HCT116 (cell line): ENCODE results near the gene MYO10. TPM values are rescaled to one million over a fixed set of nuclear protein-coding genes. Genes with fewer than 3 reads are reported as not detected.

Source experiments
- ATAC-seq: fragments of 200-7000 bp; cut with Tn5 transposase; 2 replicates; pipeline ENCODE4 v1.9.1; 2020; ENCODE audit warnings: mild to moderate bottlenecking, moderate library complexity
- BruUV-seq: library from RNA; stranded (reverse); fragments of 400-500 nt; replicated peaks from 2 replicates; lab custom pipeline; 2021; lab: Mats Ljungman, UMichigan
- CTCF ChIA-PET: fragments of 300-600 bp; sonication (Branson Sonifier 250); formaldehyde crosslinking; loops from one replicate; lab custom pipeline; 2021; ENCODE audit warnings: antibody characterized with exemption; lab: Charles Lee
- POLR2A ChIA-PET: fragments of 300-600, 350-600 bp; sonication (Branson Sonifier 250); formaldehyde crosslinking; loops from one replicate; lab custom pipeline; 2021; ENCODE audit warnings: antibody characterized with exemption; lab: Charles Lee
- RAD21 ChIA-PET, 2 experiments: fragments of 300-600 bp; sonication (Branson Sonifier 250); formaldehyde crosslinking; loops; one replicate each; lab custom pipeline; 2023; ENCODE audit warnings: low total read pairs in 2 of 2; ENCODE audit not compliant: uncharacterized antibody in 2 of 2, unreplicated experiment in 2 of 2, low non-redundant PET in 1 of 2; lab: Charles Lee
- DNase-seq: peaks from one replicate; pipeline ENCODE4 v3.0.0-alpha.2; 2010; ENCODE audit warnings: low read depth, low spot score
- H2AFZ ChIP-seq: fragments of 200-600 bp; shearing (Covaris generic), sonication (generic); 2 replicates; pipeline ENCODE4 v1.6.1; 2017; ENCODE audit warnings: low read depth, mixed run types, mixed read lengths, antibody characterized with exemption, low read length; ENCODE audit not compliant: poor library complexity, severe bottlenecking
- H3K27ac ChIP-seq: 2 replicates; pipeline ENCODE4 v1.5.1; 2012; ENCODE audit warnings: low read depth, low read length
- H3K27me3 ChIP-seq: fragments of 200-600 bp; sonication (generic); 2 replicates; pipeline ENCODE4 v1.6.1; 2016; ENCODE audit warnings: mixed run types, low read length, mixed read lengths; ENCODE audit not compliant: insufficient read depth
- H3K36me3 ChIP-seq, 2 experiments: fragments of 200-500 bp in 1 of 2; fragments of 200-600 bp in 1 of 2; sonication (Bioruptor generic) in 1 of 2; sonication (generic) in 1 of 2; 2 replicates each; pipeline versions ENCODE4 v1.5.1 to v1.6.1; 2014 to 2016; ENCODE audit warnings: low read length in 2 of 2, inconsistent platforms in 1 of 2, mixed read lengths in 1 of 2, mixed run types in 1 of 2; ENCODE audit not compliant: insufficient read depth in 2 of 2, control insufficient read depth in 1 of 2
- H3K4me1 ChIP-seq, 2 experiments: fragments of 200-600 bp in 1 of 2; sonication (generic) in 1 of 2; 2 replicates each; pipeline versions ENCODE4 v1.5.1 to v1.6.1; 2012 to 2017; ENCODE audit warnings: low read length in 2 of 2, inconsistent platforms in 1 of 2, mild to moderate bottlenecking in 1 of 2, mixed read lengths in 1 of 2, mixed run types in 1 of 2, moderate library complexity in 1 of 2; ENCODE audit not compliant: insufficient read depth in 2 of 2, control insufficient read depth in 1 of 2
- H3K4me2 ChIP-seq: fragments of 200-600 bp; sonication (generic); 2 replicates; pipeline ENCODE4 v1.6.1; 2017; ENCODE audit warnings: mixed run types, low read length, mixed read lengths
- H3K4me3 ChIP-seq, 2 experiments: fragments of 200-600 bp in 1 of 2; sonication (generic) in 1 of 2; replicated peaks in 1 of 2; 2 replicates each; pipeline ENCODE4 v1.5.1; 2011 to 2016; ENCODE audit warnings: low read length in 2 of 2, control low read depth in 1 of 2, low read depth in 1 of 2, mild to moderate bottlenecking in 1 of 2, mixed read lengths in 1 of 2, mixed run types in 1 of 2
- H3K79me2 ChIP-seq: fragments of 200-600 bp; sonication (generic); 2 replicates; pipeline ENCODE4 v1.6.1; 2017; ENCODE audit warnings: mild to moderate bottlenecking, mixed run types, low read length, moderate library complexity, mixed read lengths; ENCODE audit not compliant: insufficient read depth
- H3K9ac ChIP-seq: fragments of 200-600 bp; sonication (generic); 2 replicates; pipeline ENCODE4 v1.6.1; 2016; ENCODE audit warnings: low read length, mixed read lengths
- H3K9me2 ChIP-seq: fragments of 200-600 bp; sonication (generic), shearing (Covaris generic); 2 replicates; pipeline ENCODE4 v1.6.1; 2017; ENCODE audit warnings: mixed run types, mild to moderate bottlenecking, moderate library complexity; ENCODE audit not compliant: insufficient read depth
- H3K9me3 ChIP-seq, 2 experiments: fragments of 200-500 bp in 1 of 2; fragments of 200-600 bp in 1 of 2; sonication (Bioruptor generic) in 1 of 2; sonication (generic) in 1 of 2; 2 replicates each; pipeline ENCODE4 v1.6.1; 2014 to 2017; ENCODE audit warnings: low read length in 2 of 2, mixed read lengths in 2 of 2, inconsistent platforms in 1 of 2, low read depth in 1 of 2, mild to moderate bottlenecking in 1 of 2, mixed run types in 1 of 2, moderate library complexity in 1 of 2; ENCODE audit not compliant: control insufficient read depth in 1 of 2, insufficient read depth in 1 of 2
- H4K20me1 ChIP-seq: fragments of 200-600 bp; sonication (generic), shearing (Covaris generic); 2 replicates; pipeline ENCODE4 v1.6.1; 2017; ENCODE audit warnings: mixed run types, mild to moderate bottlenecking, moderate library complexity; ENCODE audit not compliant: insufficient read depth
- CBX3 ChIP-seq: IDR thresholded peaks from 2 replicates; pipeline ENCODE4 v1.6.1; 2012; ENCODE audit warnings: low read depth
- EGR1 ChIP-seq: IDR thresholded peaks from 2 replicates; pipeline ENCODE4 v1.6.1; 2012; ENCODE audit warnings: low read depth
- EZH2 ChIP-seq: fragments of 200-600 bp; sonication (generic); IDR thresholded peaks from 2 replicates; pipeline ENCODE4 v1.6.1; 2017; ENCODE audit warnings: antibody characterized with exemption, mixed run types
- EZH2phosphoT487 ChIP-seq: fragments of 200-600 bp; IDR thresholded peaks from 2 replicates; pipeline ENCODE4 v1.6.1; 2018; ENCODE audit warnings: antibody characterized with exemption, borderline replicate concordance
- FOSL1 ChIP-seq: IDR thresholded peaks from 2 replicates; pipeline ENCODE4 v1.6.1; 2012; ENCODE audit warnings: low read depth
- JUND ChIP-seq: IDR thresholded peaks from 2 replicates; pipeline ENCODE4 v1.6.1; 2012
- POLR2A ChIP-seq: IDR thresholded peaks from 2 replicates; pipeline ENCODE4 v1.7.0; 2011; ENCODE audit warnings: borderline replicate concordance; ENCODE audit not compliant: insufficient read depth, insufficient read length; ENCODE audit errors: extremely low read depth
- RAD21 ChIP-seq: IDR thresholded peaks from 2 replicates; pipeline ENCODE4 v1.6.1; 2012; ENCODE audit warnings: low read depth, mild to moderate bottlenecking
- REST ChIP-seq: IDR thresholded peaks from 2 replicates; pipeline ENCODE4 v1.6.1; 2012; ENCODE audit warnings: low read depth
- SIN3A ChIP-seq: IDR thresholded peaks from 2 replicates; pipeline ENCODE4 v1.6.1; 2012; ENCODE audit warnings: low read depth
- SP1 ChIP-seq: IDR thresholded peaks from 2 replicates; pipeline ENCODE4 v1.6.1; 2012; ENCODE audit warnings: low read depth
- TCF7L2 ChIP-seq: IDR thresholded peaks from 2 replicates; pipeline ENCODE4 v1.7.0; 2011; ENCODE audit warnings: borderline replicate concordance, inconsistent platforms; ENCODE audit not compliant: insufficient read depth, insufficient read length; ENCODE audit errors: extremely low read depth
- YY1 ChIP-seq: IDR thresholded peaks from 2 replicates; pipeline ENCODE4 v1.6.1; 2011; ENCODE audit warnings: low read length, low read depth, moderate library complexity, mild to moderate bottlenecking; ENCODE audit not compliant: insufficient replicate concordance; ENCODE audit errors: extremely low read depth
- ZNF274 ChIP-seq: fragments of 200-500 bp; sonication (Bioruptor generic); IDR thresholded peaks from 2 replicates; pipeline ENCODE4 v1.6.1; 2014; ENCODE audit warnings: mild to moderate bottlenecking, low read depth, low read length, inconsistent platforms
- intact Hi-C: fragments of 100-400 bp; cut with micrococcal nuclease; formaldehyde crosslinking; loops from 2 replicates; pipeline ENCODE4 v1.10.0; 2022
- total RNA-seq: library from RNA; stranded (reverse); gene quantifications from one replicate; pipeline ENCODE4 v1.2.1, GENCODE V29; 2021; ENCODE audit not compliant: unreplicated experiment
- TF ChIP-seq, protein P1 (sequence below), 3 experiments: fragments of 200-600 bp in 1 of 3; sonication (generic) in 1 of 3; IDR thresholded peaks in 2 of 3; conservative IDR thresholded peaks in 1 of 3; 2 replicates each; pipeline ENCODE4 v1.5.1; 2012 to 2017; ENCODE audit warnings: low read depth in 2 of 3, low read length in 2 of 3, antibody characterized with exemption in 1 of 3, borderline replicate concordance in 1 of 3, control low read depth in 1 of 3, mild to moderate bottlenecking in 1 of 3, mixed read lengths in 1 of 3, mixed run types in 1 of 3, moderate library complexity in 1 of 3; ENCODE audit not compliant: insufficient read depth in 1 of 3
- TF ChIP-seq, protein P2 (sequence below): IDR thresholded peaks from 2 replicates; pipeline ENCODE4 v1.6.1; 2012

Gene MYO10
- total RNA-seq, 1 experiment from 2014 or later, result 34.9 TPM

- DNase-seq, result no peak
- H3K79me2 ChIP-seq, result no peaks in the 10 kb centered on the region
- ATAC-seq, result no peak
- H2AFZ ChIP-seq, result no peak overlapping the region
- H3K9me2 ChIP-seq, result no peaks in the 10 kb centered on the region
- H4K20me1 ChIP-seq, result no peaks in the 10 kb centered on the region
- H3K27ac ChIP-seq, result no peak overlapping the region
- peaks cover 0 to 14% of the 10 kb centered on the region in 2 experiments for H3K36me3 ChIP-seq
- H3K27me3 ChIP-seq, result no peaks in the 10 kb centered on the region
- no peak overlapping the region for H3K4me3 ChIP-seq
- intact Hi-C loops, result no loop called here
- no peak overlapping the region for H3K9ac ChIP-seq
- ChIA-PET POLR2A (no interaction called here), CTCF (no interaction called here)
- H3K4me2 ChIP-seq, result no peak overlapping the region
- TF ChIP-seq EZH2phosphoT487 (no peak), REST (no peak), YY1 (no peak), SP1 (no peak), EGR1 (no peak), RAD21 (no peak), EZH2 (no peak), JUND (no peak), POLR2A (no peak), TCF7L2 (no peak), ZNF274 (no peak), FOSL1 (no peak), SIN3A (no peak), CBX3 (no peak)
- TF ChIP-seq, protein P1, sequence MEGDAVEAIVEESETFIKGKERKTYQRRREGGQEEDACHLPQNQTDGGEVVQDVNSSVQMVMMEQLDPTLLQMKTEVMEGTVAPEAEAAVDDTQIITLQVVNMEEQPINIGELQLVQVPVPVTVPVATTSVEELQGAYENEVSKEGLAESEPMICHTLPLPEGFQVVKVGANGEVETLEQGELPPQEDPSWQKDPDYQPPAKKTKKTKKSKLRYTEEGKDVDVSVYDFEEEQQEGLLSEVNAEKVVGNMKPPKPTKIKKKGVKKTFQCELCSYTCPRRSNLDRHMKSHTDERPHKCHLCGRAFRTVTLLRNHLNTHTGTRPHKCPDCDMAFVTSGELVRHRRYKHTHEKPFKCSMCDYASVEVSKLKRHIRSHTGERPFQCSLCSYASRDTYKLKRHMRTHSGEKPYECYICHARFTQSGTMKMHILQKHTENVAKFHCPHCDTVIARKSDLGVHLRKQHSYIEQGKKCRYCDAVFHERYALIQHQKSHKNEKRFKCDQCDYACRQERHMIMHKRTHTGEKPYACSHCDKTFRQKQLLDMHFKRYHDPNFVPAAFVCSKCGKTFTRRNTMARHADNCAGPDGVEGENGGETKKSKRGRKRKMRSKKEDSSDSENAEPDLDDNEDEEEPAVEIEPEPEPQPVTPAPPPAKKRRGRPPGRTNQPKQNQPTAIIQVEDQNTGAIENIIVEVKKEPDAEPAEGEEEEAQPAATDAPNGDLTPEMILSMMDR (IDR thresholded peaks at IDR 0.05 in 2 of 3, conservative IDR thresholded peaks at IDR 0.05 in 1 of 3; ENCODE audit: borderline replicate concordance in 1 of 3, insufficient read depth in 1 of 3, low read depth in 2 of 3, low read length in 2 of 3), result no peak
- TF ChIP-seq, protein P2, sequence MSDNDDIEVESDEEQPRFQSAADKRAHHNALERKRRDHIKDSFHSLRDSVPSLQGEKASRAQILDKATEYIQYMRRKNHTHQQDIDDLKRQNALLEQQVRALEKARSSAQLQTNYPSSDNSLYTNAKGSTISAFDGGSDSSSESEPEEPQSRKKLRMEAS, result no peak
- TF ChIP-seq, all 23 proteins: peak for 0
- RAD21 ChIA-PET, result no interaction called here
- BruUV-seq, result no TSS peak
- Histone ChIP-seq H3K4me1 (no peaks in the 10 kb centered on the region), H3K9me3 (no peaks in the 10 kb centered on the region)
These were observed 248.2 kb downstream of the MYO10 start for GRCh38 chr5:16687898-16688297.
